NCI-H82 (cell line): ENCODE results near the gene DLEC1.
A peak's percentile ranks its signal among the peaks of the same experiment; 100 is the strongest.

Experiments
- DNase-seq: peaks from one replicate; lab custom pipeline; 2025; lab: John Stamatoyannopoulos, UW

Gene DLEC1, protein sequence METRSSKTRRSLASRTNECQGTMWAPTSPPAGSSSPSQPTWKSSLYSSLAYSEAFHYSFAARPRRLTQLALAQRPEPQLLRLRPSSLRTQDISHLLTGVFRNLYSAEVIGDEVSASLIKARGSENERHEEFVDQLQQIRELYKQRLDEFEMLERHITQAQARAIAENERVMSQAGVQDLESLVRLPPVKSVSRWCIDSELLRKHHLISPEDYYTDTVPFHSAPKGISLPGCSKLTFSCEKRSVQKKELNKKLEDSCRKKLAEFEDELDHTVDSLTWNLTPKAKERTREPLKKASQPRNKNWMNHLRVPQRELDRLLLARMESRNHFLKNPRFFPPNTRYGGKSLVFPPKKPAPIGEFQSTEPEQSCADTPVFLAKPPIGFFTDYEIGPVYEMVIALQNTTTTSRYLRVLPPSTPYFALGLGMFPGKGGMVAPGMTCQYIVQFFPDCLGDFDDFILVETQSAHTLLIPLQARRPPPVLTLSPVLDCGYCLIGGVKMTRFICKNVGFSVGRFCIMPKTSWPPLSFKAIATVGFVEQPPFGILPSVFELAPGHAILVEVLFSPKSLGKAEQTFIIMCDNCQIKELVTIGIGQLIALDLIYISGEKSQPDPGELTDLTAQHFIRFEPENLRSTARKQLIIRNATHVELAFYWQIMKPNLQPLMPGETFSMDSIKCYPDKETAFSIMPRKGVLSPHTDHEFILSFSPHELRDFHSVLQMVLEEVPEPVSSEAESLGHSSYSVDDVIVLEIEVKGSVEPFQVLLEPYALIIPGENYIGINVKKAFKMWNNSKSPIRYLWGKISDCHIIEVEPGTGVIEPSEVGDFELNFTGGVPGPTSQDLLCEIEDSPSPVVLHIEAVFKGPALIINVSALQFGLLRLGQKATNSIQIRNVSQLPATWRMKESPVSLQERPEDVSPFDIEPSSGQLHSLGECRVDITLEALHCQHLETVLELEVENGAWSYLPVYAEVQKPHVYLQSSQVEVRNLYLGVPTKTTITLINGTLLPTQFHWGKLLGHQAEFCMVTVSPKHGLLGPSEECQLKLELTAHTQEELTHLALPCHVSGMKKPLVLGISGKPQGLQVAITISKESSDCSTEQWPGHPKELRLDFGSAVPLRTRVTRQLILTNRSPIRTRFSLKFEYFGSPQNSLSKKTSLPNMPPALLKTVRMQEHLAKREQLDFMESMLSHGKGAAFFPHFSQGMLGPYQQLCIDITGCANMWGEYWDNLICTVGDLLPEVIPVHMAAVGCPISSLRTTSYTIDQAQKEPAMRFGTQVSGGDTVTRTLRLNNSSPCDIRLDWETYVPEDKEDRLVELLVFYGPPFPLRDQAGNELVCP (N-terminal part only)

DNA sequence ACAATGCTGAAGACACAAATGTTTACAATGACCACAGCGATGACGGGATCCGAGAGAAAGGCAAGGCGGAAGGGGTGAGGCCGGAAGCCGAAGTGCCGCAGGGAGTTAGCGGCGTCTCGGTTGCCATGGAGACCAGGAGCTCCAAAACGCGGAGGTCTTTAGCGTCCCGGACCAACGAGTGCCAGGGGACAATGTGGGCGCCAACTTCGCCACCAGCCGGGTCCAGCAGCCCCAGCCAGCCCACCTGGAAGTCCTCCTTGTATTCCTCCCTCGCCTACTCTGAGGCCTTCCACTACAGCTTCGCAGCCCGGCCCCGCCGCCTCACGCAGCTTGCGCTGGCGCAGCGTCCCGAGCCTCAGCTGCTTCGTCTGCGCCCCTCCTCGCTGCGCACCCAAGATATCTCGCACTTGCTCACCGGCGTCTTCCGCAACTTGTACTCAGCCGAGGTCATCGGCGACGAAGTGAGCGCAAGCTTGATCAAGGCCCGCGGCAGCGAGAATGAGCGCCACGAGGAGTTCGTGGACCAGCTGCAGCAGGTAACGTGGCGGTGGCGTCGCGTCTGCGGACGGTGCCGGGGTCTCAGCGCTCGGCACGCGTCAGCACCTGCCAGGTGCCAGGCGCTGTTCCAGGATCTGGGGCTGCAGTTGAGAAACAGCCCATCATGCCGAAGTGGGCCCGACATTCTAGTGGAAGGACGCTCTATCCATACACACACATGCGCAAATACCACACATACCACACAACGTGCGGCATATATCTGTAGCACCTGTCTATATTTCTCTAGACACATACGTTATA lies at the start of gene DLEC1:
Gene DLEC1, plus strand, starts transcription at position 108 of the 798 bp plus-strand sequence. Its CDS starts 18 bp downstream, at position 126.
- peak; percentile 14 for DNase-seq

DNA sequence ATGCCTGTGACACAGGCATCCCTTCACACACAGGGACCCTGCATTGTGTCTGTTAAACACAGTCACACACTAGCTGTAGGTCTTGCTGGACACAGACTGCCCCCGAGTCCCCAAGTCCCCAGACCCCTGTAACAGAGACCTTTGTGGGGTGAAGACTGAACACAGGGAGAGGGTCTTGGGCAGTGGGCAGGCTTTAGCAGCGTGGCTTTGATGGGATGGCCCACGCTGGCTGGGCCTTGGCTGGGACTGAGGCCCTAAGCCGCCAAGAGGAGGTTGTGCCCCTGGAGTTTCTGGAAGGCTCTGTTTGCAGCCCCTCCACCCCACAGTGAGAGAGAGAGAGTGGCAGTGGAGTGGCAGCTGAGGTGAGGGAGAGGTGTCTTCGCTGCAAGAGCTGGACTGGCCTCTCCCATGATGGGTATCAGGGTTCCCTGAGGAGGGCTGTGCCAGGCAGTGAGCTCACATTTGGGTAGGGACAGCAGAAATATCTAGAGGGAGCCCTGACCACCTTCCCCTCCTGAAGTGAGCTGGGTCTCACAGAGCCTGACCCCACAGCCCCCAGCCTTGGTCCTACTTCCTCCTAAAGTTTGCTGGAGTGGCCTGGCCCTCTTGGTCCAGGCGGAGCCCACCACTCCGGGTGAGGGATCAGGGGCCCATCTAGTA lies 49.1 kb upstream of the DLEC1 start:
- no peak for DNase-seq

DNA sequence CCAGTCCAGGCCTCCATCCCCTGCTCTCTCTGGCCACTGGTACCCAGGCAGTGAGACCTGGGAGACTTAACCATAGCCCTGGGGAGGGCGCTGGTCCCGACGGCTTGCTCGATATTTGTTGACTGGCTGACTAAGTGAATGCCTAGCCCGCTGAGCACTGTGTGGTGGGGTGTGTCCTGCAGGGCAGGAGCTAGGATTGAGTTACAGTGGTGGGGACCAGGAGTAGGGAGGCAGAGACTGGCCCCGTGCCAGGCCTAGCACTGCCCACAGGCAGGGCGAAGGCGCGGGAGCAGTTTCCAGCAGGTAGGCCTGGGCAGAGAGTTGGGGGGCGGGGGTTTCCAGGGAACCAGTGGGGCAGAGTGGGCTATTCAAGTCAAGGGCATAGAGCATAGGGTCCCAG lies 48.5 kb upstream of the DLEC1 start, which contains the start of gene VILL:
Gene VILL, plus strand, starts transcription at position 260 of the 400 bp plus-strand sequence. CDS start 2,887 bp downstream, outside the sequence.
- DNase-seq, result no peak

DNA sequence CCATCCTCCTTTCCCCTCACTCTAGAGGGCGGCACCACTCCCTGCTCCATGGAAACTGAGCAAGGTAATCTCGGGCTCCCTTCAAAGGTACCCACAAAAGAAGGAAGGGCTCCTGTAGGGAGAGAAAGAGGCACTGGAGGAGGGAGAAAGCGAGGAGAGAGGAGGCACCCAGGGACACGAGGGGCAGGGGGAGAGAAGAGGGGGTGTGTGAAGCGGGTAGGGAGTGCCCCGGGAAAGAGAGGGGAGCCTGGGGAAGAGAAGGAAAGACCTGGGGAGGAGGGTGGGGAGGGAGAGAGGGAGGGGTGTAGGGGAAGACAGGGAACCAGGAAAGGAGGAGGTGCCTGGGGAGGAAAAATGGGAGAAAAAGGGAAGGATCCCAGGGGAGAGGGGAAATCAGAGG lies 47.9 kb upstream of the DLEC1 start:
- no peak for DNase-seq

DNA sequence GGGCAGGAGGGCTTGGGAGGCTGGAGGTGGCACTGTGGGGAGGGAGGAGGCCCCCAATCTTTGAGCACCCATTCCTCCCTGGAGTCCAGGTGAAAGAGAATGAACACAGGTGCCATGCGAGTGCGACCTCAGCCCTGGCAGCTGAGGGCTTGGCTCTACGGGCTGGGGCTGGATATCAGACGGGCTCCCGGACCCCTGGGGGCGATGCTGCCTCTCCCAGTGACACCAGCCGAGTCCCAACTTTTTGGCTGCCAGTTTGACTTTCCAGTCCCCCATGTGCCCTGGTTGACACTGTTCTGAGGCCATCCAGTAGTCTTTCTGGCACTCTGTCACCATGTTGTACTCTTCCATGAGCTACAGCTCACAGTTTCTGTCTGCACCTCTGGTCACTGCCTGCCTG lies 47.2 kb upstream of the DLEC1 start:
- no peak for DNase-seq

DNA sequence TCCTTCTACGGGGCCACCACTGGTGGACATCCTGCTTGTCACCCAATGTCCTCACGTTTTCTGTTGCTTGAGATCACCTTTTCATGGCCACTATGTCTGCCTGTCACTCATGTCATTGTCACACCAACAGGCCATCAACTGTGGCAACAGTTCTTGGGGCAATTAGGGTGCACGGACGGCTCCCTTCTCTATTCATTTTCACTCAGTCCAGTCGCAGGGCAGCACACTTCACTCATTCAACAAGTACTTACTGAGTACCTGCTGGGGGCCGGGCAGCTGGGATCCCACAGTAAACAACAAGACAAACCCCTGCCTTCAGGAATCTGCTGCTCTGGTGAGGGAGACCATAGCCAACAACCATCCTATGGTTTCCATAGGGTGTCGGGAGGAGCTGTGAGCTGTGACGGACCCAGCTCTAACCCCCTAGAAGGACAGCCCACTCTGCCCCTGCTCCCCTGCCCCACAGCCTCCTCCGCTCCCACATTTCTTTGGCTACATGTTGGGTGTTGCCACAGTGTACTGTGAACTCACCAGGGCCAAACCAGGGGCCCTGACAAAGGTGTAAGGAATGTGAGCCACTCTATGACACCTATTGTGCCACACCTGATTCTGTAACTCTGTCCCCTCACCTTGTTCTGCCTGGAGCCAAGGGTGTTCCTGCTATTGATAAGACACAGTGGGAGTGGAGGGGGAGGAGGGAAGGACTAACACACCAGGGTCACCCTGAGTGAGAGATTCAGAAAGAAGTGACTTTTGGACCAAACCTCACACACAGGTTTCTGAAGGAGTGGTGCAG lies 46.5 kb upstream of the DLEC1 start:
- DNase-seq, result no peak

DNA sequence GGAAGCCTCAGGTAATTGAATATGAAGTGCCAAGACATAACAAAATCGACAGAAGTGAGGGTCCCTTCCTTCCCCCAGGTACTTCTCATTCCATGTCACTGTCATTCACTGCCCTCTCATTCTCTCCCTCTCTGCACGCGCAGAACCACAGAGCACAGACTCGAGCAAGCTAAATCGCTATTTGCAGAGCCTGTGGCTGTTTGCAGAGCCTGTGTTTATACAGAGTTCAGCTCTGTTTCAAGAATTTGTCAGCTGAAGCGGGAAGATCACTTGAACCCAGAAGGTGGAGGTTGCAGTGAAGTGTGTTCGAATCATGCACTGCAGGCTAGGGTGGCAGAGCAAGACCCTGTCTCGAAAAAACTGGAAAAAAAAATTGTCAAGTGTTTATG lies 45.9 kb upstream of the DLEC1 start:
- no peak for DNase-seq

DNA sequence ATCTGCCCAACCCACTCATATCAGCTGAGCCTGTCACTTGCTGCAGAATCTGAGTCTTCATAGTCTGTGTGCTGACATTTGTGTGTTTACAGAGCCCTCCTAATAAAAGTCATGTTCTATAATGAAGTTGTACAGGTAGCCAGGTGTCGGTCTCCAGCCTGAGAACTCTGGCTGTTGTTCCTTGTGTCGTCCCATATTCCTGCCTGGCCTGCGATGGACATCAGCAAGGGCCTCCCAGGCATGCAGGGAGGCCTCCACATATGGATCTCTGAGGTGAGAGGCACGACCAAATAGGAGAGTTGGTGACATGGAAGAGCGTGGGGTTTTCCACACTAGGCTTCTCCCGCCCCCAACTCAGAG lies 45.6 kb upstream of the DLEC1 start:
- DNase-seq, result no peak

DNA sequence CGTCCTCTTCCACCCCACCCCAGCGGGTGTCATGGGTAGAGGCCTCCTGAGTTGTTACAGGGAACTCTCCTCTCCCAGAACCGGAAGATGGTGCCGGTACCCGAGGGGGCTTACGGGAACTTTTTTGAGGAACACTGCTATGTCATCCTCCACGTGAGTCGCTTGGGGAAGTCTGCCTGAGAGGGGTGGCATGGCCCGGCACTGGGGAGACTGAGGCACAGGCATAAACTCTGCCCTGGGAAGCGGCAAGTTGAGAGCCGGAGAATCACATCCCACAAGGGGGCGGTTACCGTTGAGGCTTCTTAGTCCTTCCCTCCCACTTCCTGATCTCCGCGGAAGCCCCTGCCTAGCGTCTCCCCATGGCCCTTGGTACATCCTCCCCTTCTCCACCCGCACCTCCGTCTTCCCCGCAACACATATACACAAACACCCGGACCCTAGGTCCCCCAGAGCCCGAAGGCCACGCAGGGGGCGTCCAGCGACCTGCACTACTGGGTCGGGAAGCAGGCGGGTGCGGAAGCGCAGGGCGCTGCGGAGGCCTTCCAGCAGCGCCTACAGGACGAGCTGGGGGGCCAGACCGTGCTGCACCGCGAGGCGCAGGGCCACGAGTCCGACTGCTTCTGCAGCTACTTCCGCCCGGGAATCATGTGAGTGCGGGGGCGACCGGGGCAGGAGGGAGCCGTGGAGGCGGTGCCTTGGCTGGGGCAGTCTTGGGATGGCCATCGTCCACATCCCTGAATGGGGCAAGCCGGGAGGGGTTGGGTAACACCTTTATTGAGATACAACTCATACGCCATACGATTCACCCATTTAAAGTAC lies 45.0 kb upstream of the DLEC1 start:
- DNase-seq, result no peak

DNA sequence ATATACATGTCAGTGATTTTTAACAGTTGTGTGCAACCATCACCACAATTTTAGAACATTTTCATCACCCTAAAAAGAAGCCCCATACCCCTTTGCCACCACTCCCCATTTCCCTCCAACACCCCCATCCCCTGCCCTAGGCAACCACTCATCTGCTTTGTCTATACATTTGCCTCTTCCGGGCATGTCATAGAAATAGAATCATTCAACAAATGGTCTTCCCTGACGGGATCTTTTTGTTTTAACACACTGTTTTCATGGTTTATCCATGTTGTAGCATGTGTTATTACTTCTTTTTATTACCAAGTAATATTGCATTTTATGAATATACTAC lies 44.4 kb upstream of the DLEC1 start:
- DNase-seq, result no peak

DNA sequence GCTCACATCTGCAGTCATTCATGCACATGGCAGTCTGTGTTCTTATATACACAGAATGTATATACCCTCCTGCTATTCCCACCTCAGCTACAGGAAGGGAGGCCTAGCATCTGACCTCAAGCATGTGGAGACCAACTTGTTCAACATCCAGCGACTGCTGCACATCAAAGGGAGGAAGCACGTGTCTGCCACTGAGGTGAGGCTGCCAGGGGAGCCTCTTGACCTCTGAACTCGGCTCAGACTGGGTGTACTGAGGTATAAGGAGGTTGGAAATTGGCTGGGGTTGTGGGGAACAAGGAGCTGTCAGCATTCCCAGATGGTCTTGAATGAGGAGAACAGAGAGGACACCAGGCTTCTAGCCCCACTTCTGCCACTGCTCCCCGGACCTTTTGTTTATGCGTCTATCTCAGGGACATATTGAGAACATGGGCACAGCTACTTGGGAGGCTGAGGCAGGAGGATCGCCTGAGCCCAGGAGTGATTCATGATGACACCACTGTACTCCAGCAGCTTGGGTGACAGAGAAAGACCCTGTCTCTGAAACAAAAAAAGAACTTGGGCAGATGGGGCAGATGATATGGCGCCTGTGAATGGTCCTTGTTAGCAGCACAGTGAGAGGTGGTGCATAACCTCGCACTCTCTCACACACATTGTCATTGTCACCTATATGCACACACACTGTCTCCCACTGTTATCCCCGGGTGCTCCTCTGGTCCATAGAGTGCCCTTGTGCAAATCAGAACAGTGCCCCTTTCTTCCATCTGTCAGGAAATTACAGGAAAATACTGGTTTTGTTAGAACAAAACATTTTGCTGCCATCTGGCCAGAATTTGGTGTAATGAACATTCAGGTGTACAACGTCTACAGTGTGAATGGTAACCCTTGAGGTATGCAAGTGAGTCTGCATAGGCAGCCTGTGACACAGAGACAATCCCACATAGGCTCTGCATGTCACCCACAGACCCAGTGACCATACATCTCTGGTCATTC lies 43.1 kb upstream of the DLEC1 start:
- DNase-seq, result no peak

DNA sequence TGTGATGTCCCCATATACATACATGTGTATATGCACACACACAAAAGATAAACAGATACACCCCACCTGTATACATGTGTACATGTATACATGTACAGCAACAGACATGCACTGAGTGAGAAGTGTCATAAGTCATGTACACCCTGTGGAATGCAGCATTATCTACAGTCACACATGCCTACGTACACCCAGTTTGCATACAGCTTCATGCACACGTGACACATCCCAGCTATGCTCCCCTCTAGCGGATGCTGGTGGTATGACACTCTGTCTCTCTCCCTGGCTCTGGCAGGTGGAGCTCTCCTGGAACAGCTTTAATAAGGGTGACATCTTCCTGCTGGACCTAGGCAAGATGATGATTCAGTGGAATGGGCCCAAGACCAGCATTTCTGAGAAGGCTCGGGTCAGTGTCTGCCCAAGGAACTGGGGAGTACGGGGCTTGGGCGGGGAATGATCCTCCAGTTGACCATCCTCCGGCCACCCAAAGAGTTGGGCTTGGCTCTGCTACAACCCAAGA lies 42.2 kb upstream of the DLEC1 start:
- DNase-seq, result peak; percentile 82

DNA sequence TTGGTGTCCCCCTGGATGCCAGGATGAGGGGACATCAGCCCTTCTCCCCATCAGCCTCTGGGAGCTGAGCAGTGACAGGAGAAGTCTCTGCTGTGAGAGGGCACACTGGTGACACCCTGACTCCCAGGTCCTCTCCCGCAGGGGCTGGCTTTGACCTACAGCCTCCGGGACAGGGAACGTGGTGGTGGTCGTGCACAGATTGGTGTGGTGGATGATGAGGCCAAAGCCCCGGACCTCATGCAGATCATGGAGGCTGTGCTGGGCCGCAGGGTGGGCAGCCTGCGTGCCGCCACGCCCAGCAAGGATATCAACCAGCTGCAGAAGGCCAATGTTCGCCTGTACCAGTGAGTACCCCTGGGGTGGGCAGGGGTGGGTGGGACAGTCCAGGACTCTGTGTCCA lies 41.7 kb upstream of the DLEC1 start:
- no peak for DNase-seq

DNA sequence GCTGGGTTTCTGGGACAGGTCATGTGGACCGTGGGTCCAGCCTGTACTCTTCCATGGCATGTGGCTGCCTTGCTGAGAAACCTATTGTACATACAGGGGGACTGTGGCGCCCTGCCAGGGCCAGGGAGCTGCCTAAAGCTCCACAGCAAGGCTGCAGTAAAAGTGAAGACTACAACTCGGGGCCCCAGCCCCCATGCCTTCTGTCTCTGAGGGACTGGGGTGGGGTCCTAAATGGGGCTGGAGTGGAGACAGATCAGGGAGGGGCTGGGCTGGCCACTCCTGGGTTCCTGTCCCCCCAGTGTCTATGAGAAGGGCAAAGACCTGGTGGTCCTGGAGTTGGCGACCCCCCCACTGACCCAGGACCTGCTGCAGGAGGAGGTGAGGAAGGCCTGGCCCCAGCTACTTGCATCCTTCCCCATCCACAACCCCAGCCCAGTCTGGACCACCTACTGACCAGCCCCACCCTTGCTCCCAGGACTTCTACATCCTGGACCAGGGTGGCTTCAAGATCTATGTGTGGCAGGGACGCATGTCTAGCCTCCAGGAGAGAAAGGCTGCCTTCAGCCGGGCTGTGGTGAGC lies 41.1 kb upstream of the DLEC1 start:
- DNase-seq, result no peak

DNA sequence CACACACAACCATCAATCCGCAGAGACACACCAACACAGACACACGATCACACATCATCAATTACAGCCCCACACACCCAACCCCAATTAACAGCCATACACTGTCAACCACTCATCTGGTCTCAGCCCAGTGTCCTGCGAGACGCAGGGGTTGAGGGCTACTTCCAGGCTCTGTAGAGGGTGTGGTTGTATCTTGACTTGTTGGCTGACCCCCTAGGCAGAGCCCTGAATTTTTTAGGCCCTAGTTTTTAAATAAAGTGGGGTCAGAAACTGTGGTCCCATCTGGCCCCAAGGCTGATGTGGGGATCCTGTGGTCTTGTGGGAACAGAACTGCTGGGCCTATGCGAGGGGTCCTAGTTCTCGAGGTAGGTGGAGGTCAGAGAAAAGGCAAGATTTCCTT lies 39.2 kb upstream of the DLEC1 start:
- no peak for DNase-seq

DNA sequence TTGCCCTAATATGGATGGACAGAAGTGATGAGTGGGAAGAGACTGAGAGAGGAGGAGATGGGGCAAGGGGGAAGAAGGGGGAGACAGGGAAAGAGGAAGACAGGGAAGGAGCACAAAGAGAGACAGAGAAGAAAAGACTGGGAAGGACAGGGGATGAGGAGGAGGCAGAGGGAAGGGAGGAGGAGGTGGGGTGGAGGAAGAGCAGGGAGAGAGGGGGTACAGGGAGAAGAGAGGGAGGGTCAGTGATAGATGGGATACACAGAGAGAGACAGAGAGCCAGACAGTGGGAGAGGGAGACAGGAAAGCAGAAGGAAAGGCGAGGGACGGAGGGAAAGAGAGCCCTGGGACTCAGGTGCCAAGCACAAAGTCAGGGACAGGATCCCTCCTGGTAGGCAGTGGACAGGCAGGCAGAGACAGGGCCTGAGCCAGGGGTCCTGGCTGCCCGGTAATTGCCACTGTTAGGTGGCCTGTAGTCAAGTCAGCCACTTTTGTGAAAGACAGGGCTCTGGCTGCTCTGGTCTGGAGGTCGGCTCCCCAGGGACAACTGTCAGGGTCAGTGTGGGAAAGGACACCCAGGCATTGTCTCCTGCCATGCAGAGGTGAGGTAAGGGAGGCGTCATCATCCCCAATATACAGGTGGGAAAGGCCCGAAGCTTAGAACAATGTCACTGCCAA lies 38.6 kb upstream of the DLEC1 start:
- no peak for DNase-seq

DNA sequence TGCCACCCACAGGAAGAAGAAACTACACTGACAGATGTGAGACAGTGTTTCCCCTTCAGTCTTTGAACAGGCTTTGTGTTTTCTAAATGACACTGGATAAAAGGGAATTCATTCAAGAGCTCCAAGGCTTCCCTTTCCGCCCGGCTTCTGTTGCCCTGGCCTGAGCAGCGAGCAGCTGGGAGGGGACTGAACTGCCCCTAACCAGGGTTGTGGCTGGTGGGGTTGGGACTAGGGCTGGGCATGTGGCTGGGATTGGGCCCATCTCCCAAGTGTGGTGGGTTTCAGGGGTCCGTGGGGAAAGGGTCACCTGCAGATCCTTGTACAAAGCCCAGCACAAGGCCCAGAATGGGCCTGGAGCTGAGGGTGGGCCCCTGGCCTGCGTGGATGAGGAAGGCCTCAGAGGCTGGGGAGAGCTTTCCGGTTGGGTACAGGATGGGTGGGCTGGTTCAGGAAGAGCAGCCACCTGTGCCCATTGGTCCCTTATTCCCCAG lies 38.0 kb upstream of the DLEC1 start:
- DNase-seq, result no peak
